ENCODE measurements around the gene TM9SF3. TPM values are rescaled to one million over a fixed set of nuclear protein-coding genes. Genes with fewer than 3 reads are reported as not detected.
"Not testable (repeated sequence)": the region's sequence is repeated elsewhere in the genome, so short reads cannot be mapped to it uniquely, and the experiment has no call there.

TM9SF3 gene
- total RNA-seq, 1 donor from 2014 or later: 130 TPM

DNA sequence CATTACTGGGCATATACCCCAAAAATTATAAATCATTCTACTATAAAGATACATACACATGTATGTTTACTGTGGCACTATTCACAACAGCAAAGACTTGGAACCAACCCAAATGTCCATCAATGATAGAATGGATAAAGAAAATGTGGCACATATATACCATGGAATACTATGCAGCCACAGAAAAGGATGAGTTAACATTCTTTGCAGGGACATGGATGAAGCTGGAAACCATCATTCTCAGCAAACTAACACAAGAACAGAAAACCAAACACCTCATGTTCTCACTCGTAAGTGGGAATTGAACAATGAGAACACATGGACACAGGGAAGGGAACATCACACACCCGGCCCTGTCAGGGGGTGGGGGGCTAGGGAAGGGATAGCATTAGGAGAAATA, 12.2 kb downstream of the TM9SF3 start:
- DNase-seq (ENCODE audit: low spot score); intact Hi-C loops (cut with DNase I); ATAC-seq: not testable (repeated sequence)

DNA sequence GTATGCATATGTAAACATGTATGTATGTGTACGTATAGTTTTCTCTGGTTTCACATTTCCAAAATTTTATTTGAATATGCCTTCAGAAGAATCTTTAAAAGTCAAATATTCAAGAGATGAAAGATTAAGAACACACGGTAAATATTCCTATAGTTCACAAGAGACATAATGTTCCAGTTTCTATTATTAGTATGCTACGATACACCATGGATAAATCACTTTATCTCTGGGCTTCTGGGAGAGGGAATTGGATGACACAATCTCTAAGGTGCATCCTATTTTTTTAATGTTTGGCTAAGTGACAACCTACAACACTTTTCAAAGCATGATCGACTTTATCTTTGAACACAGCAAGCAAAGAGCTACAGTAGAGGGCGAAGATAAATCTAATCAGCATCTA, 13.8 kb downstream of the TM9SF3 start:
- DNase-seq (ENCODE audit: low spot score): no peak
- ATAC-seq: no peak
- intact Hi-C loops (cut with DNase I): no loop called here

DNA sequence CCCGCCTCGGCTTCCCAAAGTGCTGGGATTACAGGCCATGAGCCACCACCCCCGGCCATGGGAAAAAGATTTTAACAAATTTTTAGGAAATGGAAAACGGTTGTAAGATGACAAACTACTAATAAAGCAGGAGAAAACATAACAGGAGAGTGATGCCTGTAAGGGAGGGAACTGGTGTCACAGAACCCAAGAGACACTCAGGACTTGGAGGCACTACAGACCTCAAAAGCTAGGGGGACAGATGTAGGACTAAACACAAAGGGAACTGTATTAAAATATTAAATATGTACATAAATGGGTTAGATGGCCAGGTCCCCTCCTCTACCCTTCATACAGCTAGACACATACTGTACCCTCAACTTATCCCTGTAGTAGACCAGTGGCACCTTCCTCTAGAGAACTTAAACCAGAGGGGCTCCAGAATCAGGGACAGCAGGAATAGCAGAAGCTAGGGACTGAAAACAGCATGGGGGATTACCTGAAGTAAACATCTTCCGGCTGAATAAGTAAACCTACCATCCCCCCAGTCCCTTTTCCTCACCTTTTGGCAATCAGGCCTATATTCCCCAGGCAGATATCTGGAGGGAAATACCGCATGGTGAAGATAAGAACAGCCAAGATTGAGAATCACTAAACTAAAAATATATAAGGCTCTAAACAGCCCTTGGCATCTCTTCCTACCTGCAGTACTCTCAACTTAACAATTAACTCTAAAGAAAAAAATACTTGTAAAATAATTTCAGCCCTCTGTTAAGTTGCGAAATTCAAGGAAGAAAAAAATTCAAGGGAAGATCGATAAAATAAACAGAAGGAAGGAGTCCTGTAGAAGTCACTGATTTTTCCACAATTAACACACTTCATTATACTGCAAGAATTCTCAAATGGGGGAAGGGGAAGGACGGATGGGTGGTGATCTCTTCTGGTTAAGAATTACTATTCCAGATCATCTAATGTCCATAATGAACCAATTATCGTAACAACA, 15.5 kb downstream of the TM9SF3 start:
- intact Hi-C loops (cut with DNase I): no loop called here
- ATAC-seq: no peak
- DNase-seq (ENCODE audit: low spot score): no peak

DNA sequence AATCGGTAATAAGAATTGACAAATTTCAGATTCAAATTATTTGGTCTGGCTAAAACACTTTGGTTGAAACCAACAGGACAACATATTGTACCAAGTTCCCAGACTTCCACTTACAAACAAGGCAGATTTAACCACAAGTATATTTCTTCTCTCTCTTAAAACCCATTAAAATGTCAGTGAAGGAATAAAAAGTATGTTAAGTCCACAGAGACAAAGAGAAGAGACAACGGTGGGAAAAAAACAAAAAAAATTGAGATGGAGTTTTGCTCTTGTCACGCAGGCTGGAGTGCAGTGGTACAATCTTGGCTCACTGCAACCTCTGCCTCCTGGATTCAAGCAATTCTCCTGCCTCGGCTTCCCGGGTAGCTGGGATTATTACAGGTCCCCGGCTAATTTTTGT, 16.3 kb downstream of the TM9SF3 start:
- DNase-seq (ENCODE audit: low spot score): no peak
- intact Hi-C loops (cut with DNase I): no loop called here
- ATAC-seq: no peak

DNA sequence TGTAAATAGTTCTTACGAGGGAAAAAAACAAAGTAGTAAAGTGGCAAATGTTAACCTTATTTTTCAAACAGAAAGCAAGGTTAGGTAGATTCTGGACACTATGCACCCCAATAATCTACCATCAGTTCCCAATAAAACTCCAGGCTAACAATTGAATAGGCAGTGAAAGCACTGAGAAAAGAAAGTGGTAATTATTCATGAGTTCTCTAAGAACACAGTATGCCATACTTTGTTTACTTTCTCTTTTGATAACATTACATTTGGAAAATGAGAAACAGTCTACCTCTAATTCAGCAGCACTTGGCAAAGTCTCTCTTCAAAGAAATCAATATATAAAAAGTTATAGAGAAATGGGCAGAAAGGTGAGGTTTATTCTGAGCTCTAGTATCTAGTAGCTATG, 18.4 kb downstream of the TM9SF3 start:
- intact Hi-C loops (cut with DNase I): no loop called here

DNA sequence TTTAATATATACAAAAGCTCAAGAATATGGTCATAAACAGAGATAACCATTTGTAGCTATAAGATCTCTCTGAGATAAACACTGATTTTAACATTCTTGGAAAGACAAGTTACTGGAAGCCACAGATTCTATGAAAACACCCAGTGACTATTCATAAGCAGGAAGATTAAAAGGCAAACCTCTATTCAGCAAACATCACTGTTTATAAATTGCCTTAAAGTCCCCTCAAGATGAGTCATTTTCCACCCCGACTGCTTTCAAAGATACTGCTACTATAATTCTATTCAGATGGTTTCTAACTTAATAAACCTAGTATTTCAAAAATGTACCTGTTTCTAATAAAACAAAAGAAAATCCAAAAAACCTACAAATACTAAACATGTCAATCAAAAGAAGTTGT, 21.0 kb downstream of the TM9SF3 start:
- intact Hi-C loops (cut with DNase I): no loop called here
- DNase-seq (ENCODE audit: low spot score): no peak
- ATAC-seq: no peak

More for the DNA sequence above, 18.4 kb downstream of the TM9SF3 start:
- DNase-seq (ENCODE audit: low spot score) (no peak), ATAC-seq (no peak)

DNA sequence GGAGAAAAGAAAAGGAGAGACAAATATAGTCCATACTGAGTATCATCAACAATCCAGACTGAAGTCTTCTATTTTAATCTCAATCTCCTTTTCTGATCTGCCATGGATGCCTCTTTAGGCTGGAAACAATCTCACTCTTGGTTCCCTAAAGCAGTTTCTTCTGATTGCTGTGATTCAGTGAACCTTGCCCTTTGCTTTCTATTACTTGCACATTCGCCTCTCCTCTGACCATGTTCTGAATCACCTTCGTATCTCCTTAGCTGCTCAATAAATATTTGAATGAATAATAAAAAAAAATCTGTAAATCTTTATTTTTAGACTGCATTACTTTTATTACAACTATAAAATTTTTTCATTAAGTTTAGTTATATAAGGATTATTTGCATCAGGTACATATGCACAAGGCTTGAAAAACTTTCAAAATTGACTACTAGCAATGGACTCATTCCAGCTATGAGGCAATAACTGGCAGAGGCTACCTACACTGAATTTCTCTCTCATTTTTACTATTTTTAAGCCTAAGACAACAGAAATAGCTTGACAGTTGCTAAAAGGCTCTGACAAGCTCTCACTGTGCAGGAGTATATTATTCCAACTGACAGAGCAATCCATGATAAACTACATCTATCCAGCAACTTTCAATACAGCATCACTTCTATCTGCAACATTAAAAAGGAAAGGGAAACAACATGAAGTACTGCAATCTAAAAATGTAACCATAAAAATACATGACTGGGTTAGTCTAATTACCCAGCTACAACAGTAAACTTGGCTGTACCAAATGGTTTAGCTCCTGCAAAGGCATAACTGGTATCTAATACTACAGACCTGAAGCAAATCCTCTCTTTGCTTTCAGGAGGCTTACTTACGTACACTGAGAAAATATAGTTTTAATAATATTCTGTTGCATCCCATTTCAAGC, 25.6 kb downstream of the TM9SF3 start:
- no peak for ATAC-seq
- no peak for DNase-seq (ENCODE audit: low spot score)
- intact Hi-C loops (cut with DNase I): no loop called here

DNA sequence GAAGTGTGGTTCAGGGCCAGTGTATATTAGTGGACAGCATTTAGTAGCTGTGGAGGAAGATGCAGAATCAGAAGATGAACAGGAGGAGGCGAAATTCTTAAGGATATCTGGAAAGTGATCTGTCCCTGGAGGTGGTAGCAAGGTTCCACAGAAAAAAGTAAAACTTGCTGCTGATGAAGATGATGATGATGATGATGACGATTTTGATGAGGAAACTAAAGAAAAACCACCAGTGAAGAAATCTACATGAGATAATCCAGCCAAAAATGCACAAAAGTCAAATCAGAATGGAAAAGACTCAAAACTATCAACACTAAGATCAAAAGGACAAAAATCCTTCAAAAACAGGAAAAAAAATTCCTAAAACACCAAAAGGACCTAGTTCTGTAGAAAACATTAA, 26.3 kb downstream of the TM9SF3 start:
- intact Hi-C loops (cut with DNase I): no loop called here
- ATAC-seq: no peak
- no peak for DNase-seq (ENCODE audit: low spot score)

DNA sequence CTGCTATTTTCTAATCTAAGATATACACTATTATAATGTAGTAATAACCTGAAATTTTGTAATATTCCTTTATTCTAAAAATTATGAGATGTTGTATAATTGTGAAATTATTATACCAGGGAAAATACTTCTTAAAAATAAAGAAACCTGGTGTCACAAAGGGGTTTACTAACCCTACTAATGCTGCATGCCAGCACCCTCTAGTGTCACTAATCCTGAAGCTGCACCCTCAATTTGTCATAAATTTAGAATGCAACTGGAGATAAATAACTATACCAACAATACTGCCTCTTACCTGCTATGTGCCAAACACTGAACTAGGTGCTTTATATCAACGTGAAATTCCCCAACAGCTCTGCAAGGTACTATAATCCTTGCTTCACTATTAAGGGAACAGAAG, 30.8 kb downstream of the TM9SF3 start:
- intact Hi-C loops (cut with DNase I): no loop called here
- no peak for ATAC-seq
- no peak for DNase-seq (ENCODE audit: low spot score)

DNA sequence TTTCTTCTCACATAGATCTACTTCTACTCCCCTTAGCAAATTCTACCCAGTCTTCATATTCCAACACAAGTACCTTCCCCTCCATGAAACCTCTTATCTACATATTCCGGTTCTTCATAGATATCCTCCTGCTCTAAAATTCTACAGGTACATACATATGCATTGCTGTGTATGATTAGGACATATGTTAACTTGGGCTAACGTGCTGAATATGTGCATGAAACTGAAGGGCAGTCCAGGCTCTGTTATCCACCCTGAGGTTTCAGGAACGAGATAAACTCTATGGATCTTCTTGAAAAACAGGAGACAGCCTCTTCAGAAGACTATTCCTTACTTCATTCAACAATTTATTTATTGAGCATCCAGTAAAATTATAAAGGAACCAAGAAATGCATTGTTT, 31.5 kb downstream of the TM9SF3 start:
- intact Hi-C loops (cut with DNase I): no loop called here
- no peak for ATAC-seq
- no peak for DNase-seq (ENCODE audit: low spot score)

DNA sequence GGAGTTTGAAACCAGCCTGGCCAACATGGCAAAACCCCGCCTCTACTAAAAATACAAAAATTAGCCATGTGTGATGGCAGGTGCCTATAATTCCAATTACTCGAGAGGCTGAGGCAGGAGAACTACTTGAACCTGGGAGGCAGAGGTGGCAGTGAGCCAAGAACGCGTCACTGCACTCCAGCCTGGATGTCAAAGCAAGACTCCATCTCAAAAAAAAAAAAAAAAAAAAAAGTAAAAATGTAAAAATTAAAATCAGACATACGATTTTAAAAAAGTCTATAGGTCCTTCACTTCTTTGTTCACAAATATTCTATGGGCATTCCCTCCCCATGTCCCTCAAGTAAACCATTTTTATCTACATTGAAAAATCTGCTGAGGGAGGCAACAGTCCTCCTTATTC, 38.2 kb downstream of the TM9SF3 start:
- DNase-seq (ENCODE audit: low spot score) (no peak), ATAC-seq (no peak)
- intact Hi-C loops (cut with DNase I): no loop called here

DNA sequence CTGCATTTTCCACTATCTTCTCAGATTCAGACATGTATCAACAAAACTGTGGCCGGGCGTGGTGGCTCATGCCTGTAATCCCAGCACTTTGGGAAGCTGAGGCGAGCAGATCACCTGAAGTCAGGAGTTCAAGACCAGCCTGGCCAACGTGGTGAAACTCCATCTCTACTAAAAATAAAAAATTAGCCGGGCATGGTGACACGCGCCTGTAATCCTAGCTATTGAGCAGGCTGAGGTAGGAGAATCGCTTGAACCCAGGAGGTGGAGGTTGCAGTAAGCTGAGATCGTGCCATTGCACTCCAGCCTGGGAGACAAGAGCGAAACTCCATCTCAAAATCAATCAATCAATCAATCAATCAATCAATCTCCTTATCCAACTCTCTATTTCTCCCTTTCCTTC, 41.3 kb downstream of the TM9SF3 start:
- intact Hi-C loops (cut with DNase I); ATAC-seq; DNase-seq (ENCODE audit: low spot score): not testable (repeated sequence)

DNA sequence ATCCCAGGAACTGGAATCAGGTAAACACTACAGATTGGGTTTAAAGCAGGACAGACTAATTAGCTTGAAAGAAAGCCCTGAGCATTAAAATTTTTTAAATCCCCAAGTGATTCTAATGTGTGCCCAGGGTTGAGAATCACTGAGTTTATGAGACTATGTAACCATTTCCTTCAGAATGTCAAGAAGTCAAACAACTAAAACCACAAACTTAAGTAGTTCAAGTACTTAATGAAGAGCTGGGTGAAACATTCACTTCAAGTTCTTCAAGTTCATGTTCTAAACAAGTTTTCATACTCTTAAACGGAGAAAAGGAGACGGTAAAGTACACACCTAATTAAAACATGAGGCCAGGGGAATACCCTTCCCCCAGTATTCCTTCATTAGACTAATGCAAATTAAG, 44.9 kb downstream of the TM9SF3 start:
- ATAC-seq: no peak
- intact Hi-C loops (cut with DNase I): no loop called here
- no peak for DNase-seq (ENCODE audit: low spot score)

DNA sequence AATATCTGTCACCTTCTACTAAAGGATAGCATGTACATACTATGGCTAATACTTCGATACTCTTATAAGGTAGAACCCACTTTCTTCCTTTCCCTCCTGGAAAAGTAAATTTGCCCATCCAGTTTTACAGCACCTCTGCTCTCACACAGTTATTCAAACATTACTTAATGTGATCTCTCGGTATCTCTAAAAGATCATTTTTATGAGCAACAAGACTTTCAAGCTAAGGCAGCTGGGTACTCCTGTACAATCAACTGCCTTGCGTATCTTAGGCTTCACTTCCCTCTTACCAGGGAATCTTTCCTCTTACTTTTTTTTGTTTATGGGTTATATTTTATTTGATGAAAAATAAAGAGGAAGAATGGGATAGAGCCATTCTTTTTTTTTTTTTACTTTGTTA, 46.6 kb downstream of the TM9SF3 start:
- DNase-seq (ENCODE audit: low spot score): no peak
- ATAC-seq: no peak
- intact Hi-C loops (cut with DNase I): no loop called here

DNA sequence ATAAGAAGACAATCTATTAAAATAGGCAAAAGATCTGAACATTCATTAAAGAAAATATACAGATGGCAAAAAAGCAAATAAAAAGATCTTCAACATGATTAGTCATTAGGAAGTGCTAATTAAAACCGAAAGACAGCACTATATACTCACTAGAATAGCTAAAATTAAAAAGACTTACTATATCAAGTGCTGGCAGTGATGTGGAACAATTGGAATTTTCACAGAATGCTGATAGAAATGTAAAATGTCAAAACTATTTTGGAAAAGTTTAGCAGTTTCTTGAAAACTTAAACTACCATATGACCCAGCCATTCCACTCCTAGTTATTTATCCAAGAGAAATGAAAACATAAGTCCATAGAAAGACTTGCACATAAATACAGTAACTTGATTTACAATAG, 48.1 kb downstream of the TM9SF3 start:
- DNase-seq (ENCODE audit: low spot score) (no peak), ATAC-seq (no peak)
- intact Hi-C loops (cut with DNase I): no loop called here

DNA sequence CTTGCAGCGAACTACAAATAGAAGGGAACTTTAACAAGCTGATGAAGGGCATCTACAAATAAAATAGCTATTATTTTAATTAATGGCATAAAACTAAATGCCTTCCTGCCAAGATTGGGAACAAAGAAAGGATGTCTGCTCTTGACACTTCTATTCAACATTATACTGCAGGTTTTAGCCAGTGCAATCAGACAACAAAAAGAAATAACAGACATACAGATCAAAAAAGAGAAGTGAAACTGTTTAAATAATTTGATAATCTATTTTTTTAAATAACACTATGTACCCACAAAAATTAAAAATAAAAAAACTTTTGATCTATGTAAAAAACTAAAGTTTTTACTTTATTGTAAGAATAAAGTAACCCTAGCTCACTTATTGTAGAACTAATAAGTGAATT, 50.7 kb downstream of the TM9SF3 start:
- ATAC-seq (no peak), DNase-seq (ENCODE audit: low spot score) (no peak)
- intact Hi-C loops (cut with DNase I): no loop called here

DNA sequence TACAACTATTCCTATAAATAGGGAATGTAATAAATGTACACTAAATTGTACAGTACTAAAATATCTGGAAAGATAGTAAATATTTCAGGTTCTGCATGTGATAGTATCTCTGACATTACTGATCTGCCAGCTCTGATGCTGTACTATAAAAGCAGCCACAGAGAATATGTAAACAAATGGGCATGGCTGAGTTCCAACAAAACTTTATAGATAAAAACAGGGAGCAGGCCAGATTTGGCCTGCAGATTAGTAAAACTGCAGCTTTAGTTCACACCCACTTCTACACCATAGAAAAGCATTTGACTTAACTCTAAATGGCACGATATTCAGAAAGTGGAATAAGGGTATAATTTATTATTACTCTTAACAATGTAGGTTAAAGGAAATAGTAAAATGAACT, 54.3 kb downstream of the TM9SF3 start:
- no peak for DNase-seq (ENCODE audit: low spot score)
- intact Hi-C loops (cut with DNase I): no loop called here
- no peak for ATAC-seq

DNA sequence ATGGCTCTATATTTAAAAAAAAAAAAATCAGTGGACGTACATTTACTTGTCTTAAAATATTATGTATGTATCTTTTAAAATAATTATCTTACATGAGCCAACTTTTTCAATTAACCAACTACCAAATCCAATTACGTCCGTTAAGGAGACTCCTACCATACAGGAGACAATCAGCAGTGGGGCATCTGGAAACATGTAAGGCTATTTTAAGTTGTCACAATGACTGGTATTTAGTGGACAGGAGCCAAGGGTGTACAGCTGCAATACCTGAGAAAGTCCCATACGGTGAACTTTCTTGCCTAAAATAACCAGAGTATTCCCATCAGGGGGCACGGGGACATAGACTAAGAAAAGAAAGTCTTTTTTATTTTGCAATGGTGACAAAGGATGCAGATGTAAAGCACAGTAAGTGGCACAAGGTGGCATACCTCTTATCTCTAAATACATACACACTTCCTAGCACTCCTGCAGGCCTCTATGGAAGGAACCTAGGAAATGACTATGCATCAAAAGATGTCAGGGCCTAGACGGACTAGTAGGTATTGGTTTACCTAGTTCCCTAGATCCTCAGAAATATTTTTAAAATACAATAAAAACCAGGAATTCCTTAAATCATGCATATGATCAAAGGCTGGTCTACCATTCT, 57.1 kb downstream of the TM9SF3 start:
- intact Hi-C loops (cut with DNase I): no loop called here
- DNase-seq (ENCODE audit: low spot score): no peak
- no peak for ATAC-seq

DNA sequence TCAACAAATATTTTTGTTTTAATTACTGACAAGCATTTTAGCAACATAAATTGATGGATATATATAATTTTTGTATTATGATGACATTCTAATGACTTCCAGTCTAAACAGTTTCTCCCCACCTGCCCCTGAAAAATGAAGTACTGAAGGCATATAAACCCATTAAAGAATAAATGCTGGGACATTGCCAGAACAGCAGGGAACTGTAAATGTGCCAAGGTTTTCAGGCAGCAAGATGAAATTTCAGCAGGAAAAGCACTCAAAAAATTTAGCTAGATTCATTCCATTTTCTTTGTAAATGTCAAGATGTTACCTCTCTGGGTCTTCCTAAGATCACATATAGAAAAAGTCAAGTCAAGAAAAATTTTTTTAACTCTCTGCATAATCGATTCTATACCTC, 62.1 kb downstream of the TM9SF3 start:
- intact Hi-C loops (cut with DNase I): no loop called here
- DNase-seq (ENCODE audit: low spot score): no peak

More for the DNA sequence above, 62.1 kb downstream of the TM9SF3 start:
- no peak for ATAC-seq

Measured in sciatic nerve (tissue), 2 donors.